SU-DHL-6 (cell line): ENCODE measurements around the gene CYTH1.

Source experiments
- H2AFZ ChIP-seq: fragments of 200-600 bp; sonication (generic); 2 replicates; pipeline ENCODE4 v1.6.1; 2014; ENCODE audit warnings: low read depth, mild to moderate bottlenecking, moderate library complexity, mixed read lengths, antibody characterized with exemption, low read length; ENCODE audit not compliant: severe bottlenecking
- H3F3A ChIP-seq: fragments of 200-600 bp; shearing (Covaris generic); 2 replicates; pipeline ENCODE4 v1.6.0; 2016; ENCODE audit warnings: antibody characterized with exemption, mild to moderate bottlenecking; ENCODE audit not compliant: insufficient read depth
- H3K27ac ChIP-seq: fragments of 200-600 bp; sonication (generic); 2 replicates; pipeline ENCODE4 v1.5.1; 2016; ENCODE audit warnings: low read depth, mild to moderate bottlenecking, low read length, moderate library complexity, mixed read lengths
- H3K27me3 ChIP-seq: fragments of 200-600 bp; sonication (generic), shearing (Covaris generic); 2 replicates; pipeline ENCODE4 v1.6.0; 2014; ENCODE audit warnings: mild to moderate bottlenecking, low read length
- H3K36me3 ChIP-seq: fragments of 200-600 bp; sonication (generic); 2 replicates; pipeline ENCODE4 v1.6.1; 2014; ENCODE audit warnings: mild to moderate bottlenecking, low read length, mixed read lengths
- H3K4me2 ChIP-seq: fragments of 300-600, 200-600 bp; shearing (Covaris generic), sonication (generic); 2 replicates; pipeline ENCODE4 v1.6.0; 2014; ENCODE audit warnings: low read length, low read depth, mild to moderate bottlenecking; ENCODE audit not compliant: poor library complexity, severe bottlenecking
- H3K4me3 ChIP-seq: fragments of 200-600 bp; sonication (generic); 2 replicates; pipeline ENCODE4 v1.5.1; 2014; ENCODE audit warnings: antibody characterized with exemption, low read length, mild to moderate bottlenecking, mixed read lengths; ENCODE audit not compliant: insufficient read depth, poor library complexity, severe bottlenecking
- H3K79me2 ChIP-seq: fragments of 200-600 bp; sonication (generic); 2 replicates; pipeline ENCODE4 v1.6.1; 2014; ENCODE audit warnings: mild to moderate bottlenecking, low read length, moderate library complexity; ENCODE audit not compliant: insufficient read depth
- H3K9ac ChIP-seq: fragments of 200-600 bp; sonication (generic); 2 replicates; pipeline ENCODE4 v1.7.0; 2014; ENCODE audit warnings: mild to moderate bottlenecking, low read length
- H3K9me2 ChIP-seq: fragments of 200-600 bp; sonication (generic); replicated peaks from 2 replicates; pipeline ENCODE4 v1.6.1; 2014; ENCODE audit warnings: low read length; ENCODE audit not compliant: insufficient read depth
- H3K9me3 ChIP-seq: fragments of 200-600 bp; sonication (generic); 2 replicates; pipeline ENCODE4 v1.6.1; 2014; ENCODE audit warnings: low read length, mixed read lengths; ENCODE audit not compliant: insufficient read depth
- H4K20me1 ChIP-seq: fragments of 200-600 bp; sonication (generic); 2 replicates; pipeline ENCODE4 v1.6.1; 2014; ENCODE audit warnings: low read depth, mild to moderate bottlenecking, antibody characterized with exemption, low read length, moderate library complexity, mixed read lengths
- EZH2phosphoT487 ChIP-seq: fragments of 200-600 bp; sonication (generic), shearing (Covaris generic); conservative IDR thresholded peaks from 2 replicates; pipeline ENCODE4 v1.6.1; 2018; ENCODE audit warnings: mild to moderate bottlenecking, antibody characterized with exemption, low read length, moderate library complexity, mixed read lengths
- TF ChIP-seq, protein P1 (sequence below): fragments of 200-600 bp; sonication (generic); IDR thresholded peaks from one replicate; pipeline ENCODE4 v1.5.1; 2017; ENCODE audit warnings: antibody characterized with exemption, mild to moderate bottlenecking, low read length, moderate library complexity; ENCODE audit not compliant: insufficient read depth, poor library complexity, severe bottlenecking

Gene CYTH1

DNA sequence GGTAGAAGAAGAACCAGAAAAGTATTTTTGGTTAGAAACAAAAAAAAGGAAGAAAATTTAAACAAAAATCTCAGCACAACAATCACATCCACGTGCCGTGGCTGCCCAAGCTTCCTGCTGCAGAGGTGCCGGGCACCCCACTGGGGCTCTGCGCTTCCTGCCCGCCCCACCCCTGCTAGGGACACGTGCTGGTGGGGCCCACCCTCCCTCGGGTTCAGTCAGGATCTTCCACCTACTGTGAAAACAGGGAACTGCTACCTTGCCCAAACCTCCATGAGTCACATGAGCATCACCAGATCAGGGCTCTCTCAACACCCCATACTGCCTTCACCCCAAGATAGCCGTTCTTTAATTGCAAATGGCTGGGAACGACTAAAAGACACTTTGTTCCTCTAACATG, 24.4 kb upstream of the CYTH1 start:
- no peak overlapping the region for H3K9ac ChIP-seq

DNA sequence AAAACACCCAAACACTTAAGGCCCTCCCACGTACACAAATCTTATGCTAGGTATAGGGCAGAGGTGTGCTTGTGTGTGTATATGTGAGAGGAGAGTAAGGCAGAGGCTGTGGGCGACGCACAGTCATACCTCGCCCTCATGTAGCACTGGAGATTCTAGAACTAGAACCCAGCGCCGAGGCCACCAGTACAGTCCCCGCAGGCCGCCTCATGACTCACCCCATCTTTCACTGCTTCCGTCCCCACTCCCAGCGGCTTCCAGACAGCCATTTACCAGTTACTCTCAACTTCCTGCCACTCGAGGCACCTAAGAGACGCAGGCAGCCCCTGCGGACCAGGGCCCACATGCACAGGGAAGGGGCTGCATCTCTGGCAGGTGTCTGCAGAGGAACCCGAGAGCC, 23.2 kb upstream of the CYTH1 start:
- Histone ChIP-seq H3K36me3 (peaks cover 10% of the 10 kb centered on the region), H3K4me2 (no peak overlapping the region), H3K9me3 (no peaks in the 10 kb centered on the region), H3K27me3 (no peaks in the 10 kb centered on the region), H3K9me2 (no peaks in the 10 kb centered on the region), H4K20me1 (no peaks in the 10 kb centered on the region), H3K9ac (no peak overlapping the region), H3F3A (no peaks in the 10 kb centered on the region), H3K79me2 (no peaks in the 10 kb centered on the region), H3K4me3 (no peak overlapping the region), H2AFZ (no peak overlapping the region), H3K27ac (no peak overlapping the region)
- no peak for TF ChIP-seq EZH2phosphoT487
- TF ChIP-seq, protein P1, sequence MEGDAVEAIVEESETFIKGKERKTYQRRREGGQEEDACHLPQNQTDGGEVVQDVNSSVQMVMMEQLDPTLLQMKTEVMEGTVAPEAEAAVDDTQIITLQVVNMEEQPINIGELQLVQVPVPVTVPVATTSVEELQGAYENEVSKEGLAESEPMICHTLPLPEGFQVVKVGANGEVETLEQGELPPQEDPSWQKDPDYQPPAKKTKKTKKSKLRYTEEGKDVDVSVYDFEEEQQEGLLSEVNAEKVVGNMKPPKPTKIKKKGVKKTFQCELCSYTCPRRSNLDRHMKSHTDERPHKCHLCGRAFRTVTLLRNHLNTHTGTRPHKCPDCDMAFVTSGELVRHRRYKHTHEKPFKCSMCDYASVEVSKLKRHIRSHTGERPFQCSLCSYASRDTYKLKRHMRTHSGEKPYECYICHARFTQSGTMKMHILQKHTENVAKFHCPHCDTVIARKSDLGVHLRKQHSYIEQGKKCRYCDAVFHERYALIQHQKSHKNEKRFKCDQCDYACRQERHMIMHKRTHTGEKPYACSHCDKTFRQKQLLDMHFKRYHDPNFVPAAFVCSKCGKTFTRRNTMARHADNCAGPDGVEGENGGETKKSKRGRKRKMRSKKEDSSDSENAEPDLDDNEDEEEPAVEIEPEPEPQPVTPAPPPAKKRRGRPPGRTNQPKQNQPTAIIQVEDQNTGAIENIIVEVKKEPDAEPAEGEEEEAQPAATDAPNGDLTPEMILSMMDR = no peak

More for the DNA sequence above, 24.4 kb upstream of the CYTH1 start:
- H3K4me2 ChIP-seq = no peak overlapping the region
- H3K79me2 ChIP-seq = no peaks in the 10 kb centered on the region
- H3K27me3 ChIP-seq = no peaks in the 10 kb centered on the region
- no peaks in the 10 kb centered on the region for H4K20me1 ChIP-seq
- no peaks in the 10 kb centered on the region for H3K9me2 ChIP-seq
- H3K36me3 ChIP-seq = peaks cover 13% of the 10 kb centered on the region
- H3K4me3 ChIP-seq = no peak overlapping the region
- H3K27ac ChIP-seq = no peak overlapping the region
- TF ChIP-seq EZH2phosphoT487 = no peak
- TF ChIP-seq, protein P1 = no peak
- no peaks in the 10 kb centered on the region for H3K9me3 ChIP-seq
- H3F3A ChIP-seq = no peaks in the 10 kb centered on the region
- no peak overlapping the region for H2AFZ ChIP-seq

DNA sequence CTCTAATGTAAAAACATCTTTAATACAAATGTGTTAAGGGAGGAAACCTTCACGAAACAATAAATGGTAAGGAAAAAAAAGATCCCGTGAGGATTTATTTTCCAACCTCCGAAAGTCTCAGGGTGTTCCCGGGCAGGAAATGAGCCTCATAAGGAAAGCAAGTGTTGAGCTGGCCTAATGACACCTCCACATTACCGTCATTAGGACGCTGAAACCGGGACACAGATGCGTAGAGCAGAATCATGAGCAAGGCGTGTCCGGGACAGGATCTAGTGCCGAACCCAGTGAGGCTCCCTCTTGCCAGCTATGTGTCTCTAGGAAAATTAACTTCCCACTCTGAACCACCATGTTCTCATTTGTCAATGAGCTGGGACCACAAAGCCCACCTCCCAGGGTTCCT, 22.7 kb upstream of the CYTH1 start:
- no peaks in the 10 kb centered on the region for H3K27me3 ChIP-seq
- TF ChIP-seq, protein P1 = no peak
- no peak for TF ChIP-seq EZH2phosphoT487
- H3K27ac ChIP-seq = no peak overlapping the region
- no peaks in the 10 kb centered on the region for H3K9me2 ChIP-seq
- H3K9me3 ChIP-seq = no peaks in the 10 kb centered on the region
- no peaks in the 10 kb centered on the region for H3F3A ChIP-seq
- no peaks in the 10 kb centered on the region for H3K79me2 ChIP-seq
- no peak overlapping the region for H3K4me2 ChIP-seq
- H2AFZ ChIP-seq = no peak overlapping the region
- no peak overlapping the region for H3K9ac ChIP-seq
- H3K4me3 ChIP-seq = no peak overlapping the region
- H4K20me1 ChIP-seq = no peaks in the 10 kb centered on the region
- peaks cover 9% of the 10 kb centered on the region; the same call in 1 of the 2 replicates for H3K36me3 ChIP-seq
